Neural progenitor cell (in vitro differentiated cells): ENCODE results near the gene ZNF366. TPM values are rescaled to one million over a fixed set of nuclear protein-coding genes. Genes with fewer than 3 reads are reported as not detected.
A peak's percentile ranks its signal among the peaks of the same experiment; 100 is the strongest.

Experiments used
- DNase-seq: peaks from one replicate; pipeline ENCODE4 v3.0.0-alpha.2; 2016; ENCODE audit warnings: low spot score
- H2AFZ ChIP-seq: fragments of 200-600 bp; sonication (generic); replicated peaks from 2 replicates; pipeline ENCODE4 v1.6.1; 2016; ENCODE audit warnings: antibody characterized with exemption
- H3F3A ChIP-seq: fragments of 200-600 bp; sonication (generic); 2 replicates; pipeline ENCODE4 v1.6.1; 2016; ENCODE audit warnings: antibody characterized with exemption, low read depth
- H3K27ac ChIP-seq: fragments of 200-600 bp; sonication (generic); 2 replicates; pipeline ENCODE4 v1.5.1; 2016; ENCODE audit warnings: mild to moderate bottlenecking
- H3K27me3 ChIP-seq: fragments of 200-600 bp; sonication (generic); 2 replicates; pipeline ENCODE4 v1.6.1; 2016; ENCODE audit warnings: mild to moderate bottlenecking, moderate library complexity
- H3K36me3 ChIP-seq: fragments of 200-600 bp; sonication (generic); 2 replicates; pipeline ENCODE4 v1.5.1; 2016
- H3K4me1 ChIP-seq: fragments of 200-600 bp; sonication (generic); 2 replicates; pipeline ENCODE4 v1.6.1; 2016; ENCODE audit warnings: mixed run types
- H3K4me2 ChIP-seq: fragments of 200-600 bp; sonication (generic); 2 replicates; pipeline ENCODE4 v1.6.1; 2016
- H3K4me3 ChIP-seq: fragments of 200-600 bp; sonication (generic); 2 replicates; pipeline ENCODE4 v1.5.1; 2016
- H3K79me2 ChIP-seq: fragments of 200-600 bp; sonication (generic); 2 replicates; pipeline ENCODE4 v1.6.1; 2016; ENCODE audit warnings: low read depth
- H3K9ac ChIP-seq: fragments of 200-600 bp; sonication (generic); 2 replicates; pipeline ENCODE4 v1.6.1; 2016
- H3K9me3 ChIP-seq: fragments of 200-600 bp; sonication (generic); 2 replicates; pipeline ENCODE4 v1.5.1; 2016; ENCODE audit warnings: low read depth
- H4K20me1 ChIP-seq: fragments of 200-600 bp; sonication (generic); 2 replicates; pipeline ENCODE4 v1.6.1; 2016; ENCODE audit warnings: low read depth
- H3K27ac Mint-ChIP-seq: 3 replicates; pipeline ENCODE4 v1.8.0; 2021; ENCODE audit warnings: mixed read lengths
- H3K27me3 Mint-ChIP-seq: 2 replicates; pipeline ENCODE4 v1.8.0; 2022; ENCODE audit warnings: low read depth, mild to moderate bottlenecking, inconsistent platforms, moderate library complexity, mixed read lengths; ENCODE audit not compliant: insufficient read depth
- H3K36me3 Mint-ChIP-seq: 3 replicates; pipeline ENCODE4 v1.8.0; 2021; ENCODE audit warnings: mixed read lengths
- H3K4me1 Mint-ChIP-seq: 3 replicates; pipeline ENCODE4 v1.8.0; 2021; ENCODE audit warnings: mixed read lengths
- H3K4me3 Mint-ChIP-seq: 3 replicates; pipeline ENCODE4 v1.8.0; 2021; ENCODE audit warnings: mild to moderate bottlenecking, moderate library complexity, mixed read lengths
- H3K9me3 Mint-ChIP-seq: 3 replicates; pipeline ENCODE4 v1.8.0; 2020; ENCODE audit warnings: mixed read lengths
- CTCF ChIP-seq: fragments of 200-600 bp; sonication (generic); IDR thresholded peaks from 2 replicates; pipeline ENCODE4 v1.5.1; 2017; ENCODE audit warnings: antibody characterized with exemption, mild to moderate bottlenecking
- EZH2 ChIP-seq: fragments of 200-600 bp; sonication (generic); IDR thresholded peaks from 2 replicates; pipeline ENCODE4 v1.6.1; 2017; ENCODE audit warnings: antibody characterized with exemption, mild to moderate bottlenecking, moderate library complexity
- EZH2phosphoT487 ChIP-seq: fragments of 200-600 bp; sonication (generic); IDR thresholded peaks from 2 replicates; pipeline ENCODE4 v1.6.1; 2017; ENCODE audit warnings: antibody characterized with exemption
- total RNA-seq: library from RNA; depleted of rRNA; stranded (reverse); fragments of >200 nt; gene quantifications from 2 replicates; pipeline ENCODE4 v1.2.3, GENCODE V29; 2015; ENCODE audit warnings: low replicate concordance

The ZNF366 gene
- total RNA-seq, 1 donor from 2014 or later: not detected

- H3K9me3 ChIP-seq: peaks cover 3% of the 10 kb centered on the region
- H3K4me3 ChIP-seq: no peak overlapping the region
- H3K36me3 ChIP-seq: no peaks in the 10 kb centered on the region
- H3K4me1 ChIP-seq: peaks cover 12% of the 10 kb centered on the region
- peaks cover 4% of the 10 kb centered on the region for H3F3A ChIP-seq
- peaks cover 16% of the 10 kb centered on the region for H3K4me1 Mint-ChIP-seq
- no peaks in the 10 kb centered on the region for H3K79me2 ChIP-seq
- H3K9me3 Mint-ChIP-seq: peaks cover 24% of the 10 kb centered on the region
- H3K27ac Mint-ChIP-seq: no peak overlapping the region
- TF ChIP-seq EZH2phosphoT487 (no peak), EZH2 (no peak), CTCF (no peak)
- no peak overlapping the region for H3K27ac ChIP-seq
- H3K36me3 Mint-ChIP-seq: peaks cover 10% of the 10 kb centered on the region
- no peak overlapping the region for H3K4me2 ChIP-seq
- H4K20me1 ChIP-seq: no peaks in the 10 kb centered on the region
- DNase-seq: no peak
- no peak overlapping the region for H3K4me3 Mint-ChIP-seq
- H3K9ac ChIP-seq: no peak overlapping the region
- H3K27me3 ChIP-seq: peaks cover 3% of the 10 kb centered on the region
- H3K27me3 Mint-ChIP-seq: peaks cover 10% of the 10 kb centered on the region
- no peak overlapping the region for H2AFZ ChIP-seq
These were observed 109.4 kb downstream of the ZNF366 start for GRCh38 chr5:72397836-72398235.

- DNase-seq: peak; percentile 14
- Histone ChIP-seq H3K27ac (no peak overlapping the region), H2AFZ (no peak overlapping the region), H3K9me3 (no peaks in the 10 kb centered on the region), H3K27me3 (peaks cover 3% of the 10 kb centered on the region), H4K20me1 (no peaks in the 10 kb centered on the region), H3F3A (peaks cover 3% of the 10 kb centered on the region), H3K4me2 (no peak overlapping the region), H3K4me3 (no peak overlapping the region), H3K36me3 (no peaks in the 10 kb centered on the region), H3K9ac (no peak overlapping the region), H3K79me2 (no peaks in the 10 kb centered on the region), H3K4me1 (peaks cover 11% of the 10 kb centered on the region)
- TF ChIP-seq EZH2: no peak
- peak; percentile 22 for TF ChIP-seq CTCF
- Mint-ChIP-seq H3K4me1 (peaks cover 19% of the 10 kb centered on the region), H3K4me3 (no peak overlapping the region), H3K9me3 (peaks cover 2% of the 10 kb centered on the region), H3K27me3 (no peaks in the 10 kb centered on the region), H3K27ac (peak overlapping the region; percentile 4), H3K36me3 (peaks cover 1% of the 10 kb centered on the region)
These were observed 112.5 kb downstream of the ZNF366 start for GRCh38 chr5:72394688-72395087.

GRCh38 chr5:72393052-72393451 is 114.2 kb downstream of the ZNF366 start:
- H3K4me1 ChIP-seq: no peaks in the 10 kb centered on the region
- H3K27ac ChIP-seq: no peak overlapping the region
- H3K79me2 ChIP-seq: no peaks in the 10 kb centered on the region
- no peak overlapping the region for H3K9ac ChIP-seq
- Mint-ChIP-seq H3K9me3 (no peaks in the 10 kb centered on the region), H3K27me3 (no peaks in the 10 kb centered on the region), H3K4me1 (peaks cover 10% of the 10 kb centered on the region), H3K27ac (no peak overlapping the region), H3K36me3 (peaks cover 1% of the 10 kb centered on the region), H3K4me3 (no peak overlapping the region)
- H2AFZ ChIP-seq: no peak overlapping the region
- H3K4me3 ChIP-seq: no peak overlapping the region
- DNase-seq: no peak
- no peaks in the 10 kb centered on the region for H3F3A ChIP-seq
- H4K20me1 ChIP-seq: no peaks in the 10 kb centered on the region
- no peaks in the 10 kb centered on the region for H3K9me3 ChIP-seq
- TF ChIP-seq EZH2phosphoT487: no peak
- no peak for TF ChIP-seq CTCF
- no peak for TF ChIP-seq EZH2
- H3K27me3 ChIP-seq: peaks cover 3% of the 10 kb centered on the region
- no peak overlapping the region for H3K4me2 ChIP-seq
- H3K36me3 ChIP-seq: no peaks in the 10 kb centered on the region

Other genes starting within 250 kb of the ZNF366 start
- 122 and 154 TPM in 2 replicates for gene MRPS27, start 187.2 kb downstream of the ZNF366 start, total RNA-seq
- gene PTCD2, start 187.0 kb downstream of the ZNF366 start, total RNA-seq: 13.7 and 13.8 TPM in 2 replicates